GM21423 (cell line): ENCODE data around the gene PDGFB.
A peak's percentile ranks its signal among the peaks of the same experiment; 100 is the strongest.

Experiments used
- ATAC-seq: cut with Tn5 transposase; IDR thresholded peaks from one replicate; pipeline ENCODE4 v1.9.1; 2021; ENCODE audit warnings: mild to moderate bottlenecking, moderate library complexity; ENCODE audit not compliant: unreplicated experiment

PDGFB gene

DNA sequence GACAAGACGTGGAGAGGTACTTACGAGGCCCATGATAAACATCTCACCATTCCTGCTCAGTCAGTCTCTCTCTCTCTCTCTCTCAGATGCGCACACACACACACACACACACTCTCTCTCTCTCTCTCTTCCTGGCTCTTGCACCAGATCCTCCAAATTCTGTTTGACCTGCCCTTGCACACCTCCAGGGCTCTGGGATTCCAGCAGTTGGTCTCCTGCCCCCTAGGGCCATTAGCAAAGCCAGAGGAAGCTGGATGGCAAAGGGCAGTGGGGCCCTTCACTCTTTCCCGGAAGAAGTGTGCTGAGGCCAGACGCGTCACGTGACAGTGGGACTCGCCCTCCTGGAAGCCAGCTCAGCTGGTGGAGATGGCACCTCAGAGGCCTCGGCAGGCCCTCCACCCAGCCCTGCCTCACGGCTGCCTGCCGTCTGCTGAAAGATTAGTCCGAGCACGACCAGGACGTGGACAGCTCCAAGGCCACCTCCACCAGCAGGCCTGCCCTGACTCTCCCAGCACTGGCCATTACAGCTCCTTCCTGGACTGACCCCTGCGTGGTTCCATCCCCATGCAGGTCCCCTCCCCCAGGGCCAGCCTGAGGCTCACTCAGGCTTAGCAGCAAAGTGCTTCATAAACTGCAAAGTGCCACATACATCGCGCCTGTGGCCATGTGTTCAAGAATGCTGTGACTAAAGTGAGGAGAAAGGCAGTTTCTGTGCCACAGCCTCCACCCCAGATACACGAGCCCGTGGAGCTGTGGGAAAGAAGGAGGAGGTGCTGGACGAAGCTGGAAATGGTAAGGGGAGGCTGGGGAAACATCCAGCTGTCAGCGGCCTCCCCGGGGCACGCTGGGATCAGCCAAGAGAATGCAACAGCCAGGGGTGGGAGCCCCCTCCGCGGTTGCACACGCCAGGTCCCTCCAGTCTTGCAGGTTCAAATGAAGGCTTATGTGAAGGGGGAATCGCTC lies 3.7 kb downstream of the PDGFB start:
- no peak for ATAC-seq

DNA sequence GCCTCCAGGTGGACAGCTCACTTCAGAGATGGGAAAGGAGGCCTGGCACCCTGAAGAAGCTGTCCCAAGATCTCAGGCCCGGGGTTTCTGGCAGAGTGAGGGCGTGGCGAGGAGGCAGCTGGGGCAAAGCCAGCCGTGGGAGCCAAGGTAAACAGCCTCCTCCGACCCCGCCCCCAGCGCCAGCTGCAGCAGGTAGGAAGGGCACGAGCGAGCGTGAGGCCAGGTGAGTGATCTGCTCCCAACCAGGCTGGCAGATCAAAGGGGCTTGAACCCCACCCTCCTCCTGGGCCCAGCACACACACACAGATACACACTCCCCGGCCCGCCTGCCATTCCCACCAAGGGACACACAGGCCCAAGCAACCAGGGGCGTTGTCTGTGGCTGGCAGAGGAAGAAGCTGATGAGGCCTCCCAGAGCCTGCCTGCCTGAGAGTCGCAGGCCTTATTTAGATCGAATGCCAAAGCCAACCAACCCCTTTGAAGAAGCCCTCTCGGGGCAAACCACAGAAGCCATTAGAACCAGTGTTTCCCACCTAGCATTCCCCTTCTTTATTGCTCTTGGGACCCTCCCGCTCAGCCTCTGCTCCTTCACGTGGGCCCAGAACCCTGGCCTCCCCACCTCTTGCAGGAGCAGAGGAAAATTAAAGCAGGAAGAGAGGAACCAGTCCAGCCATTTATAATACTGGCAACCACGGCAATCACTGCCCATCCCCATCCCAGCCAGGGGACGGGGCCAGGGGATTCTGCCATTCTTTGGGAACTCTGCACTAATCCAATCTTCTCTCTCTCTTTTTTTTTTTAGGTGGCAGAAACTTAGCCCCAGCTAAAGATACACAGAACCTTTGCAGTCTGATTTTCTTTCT lies 5.0 kb downstream of the PDGFB start:
- no peak for ATAC-seq

DNA sequence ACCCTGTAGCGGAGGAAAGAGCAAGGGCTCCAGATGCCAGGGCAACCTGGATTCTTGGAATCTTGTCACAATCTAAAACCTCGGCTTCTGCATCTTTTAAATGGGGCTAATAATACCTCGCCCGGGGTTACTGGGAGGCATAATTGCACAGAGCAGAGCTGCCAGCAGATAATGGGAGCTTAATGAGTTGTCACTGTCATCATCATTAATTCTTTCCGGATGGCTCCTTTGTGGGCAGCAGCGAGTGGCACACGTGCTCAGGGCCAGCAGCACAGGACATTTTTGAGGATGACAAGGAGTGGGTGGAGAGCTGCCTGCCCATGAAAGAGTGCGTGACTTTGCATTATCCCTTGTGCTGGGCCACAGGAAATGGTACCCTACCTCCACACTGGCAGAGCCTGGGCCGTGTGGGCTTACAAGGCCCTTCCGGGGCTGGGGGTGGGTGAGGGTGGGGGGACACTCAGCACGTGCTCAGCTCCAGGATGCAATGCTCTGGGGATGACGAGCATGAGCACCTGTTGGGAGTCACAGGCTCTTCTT lies 5.7 kb downstream of the PDGFB start:
- ATAC-seq, result no peak

DNA sequence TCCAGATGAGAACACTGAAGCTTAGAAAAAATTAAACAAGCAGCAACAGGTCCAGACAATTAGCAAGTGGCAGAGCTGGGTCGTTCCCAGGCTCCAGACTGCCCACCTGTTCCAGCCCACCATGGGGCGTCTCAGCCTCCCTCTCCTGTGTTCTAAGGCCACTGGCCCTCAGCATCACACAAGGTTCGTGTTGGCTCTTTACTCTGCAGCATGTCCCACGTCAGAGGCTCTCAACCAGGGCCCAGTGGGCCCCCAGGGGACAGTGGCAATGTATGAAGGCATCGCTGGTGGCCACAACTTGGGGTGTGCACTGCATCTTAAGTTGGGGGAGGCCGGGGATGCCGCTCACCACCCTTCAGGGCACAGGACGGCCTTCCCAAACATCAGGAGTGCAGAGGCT lies 6.2 kb downstream of the PDGFB start:
- ATAC-seq, result no peak

DNA sequence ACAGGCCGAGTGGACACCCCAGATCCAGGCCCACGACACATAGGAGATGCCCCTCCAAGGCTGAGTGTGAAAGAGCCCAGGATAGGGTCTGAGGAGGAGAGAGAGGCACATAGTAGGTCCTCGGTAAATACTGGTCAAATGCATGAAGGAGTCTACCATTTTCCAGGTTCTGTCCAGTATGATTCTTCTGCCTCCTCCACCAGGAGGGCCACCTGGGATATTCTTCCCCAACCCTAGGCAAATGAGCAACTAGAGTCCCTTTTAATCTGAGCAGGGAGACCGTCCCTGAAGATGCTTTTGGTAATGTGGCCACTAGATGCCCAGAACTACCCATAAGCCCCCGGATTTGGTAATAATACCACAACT lies 6.7 kb downstream of the PDGFB start:
- ATAC-seq, result no peak

DNA sequence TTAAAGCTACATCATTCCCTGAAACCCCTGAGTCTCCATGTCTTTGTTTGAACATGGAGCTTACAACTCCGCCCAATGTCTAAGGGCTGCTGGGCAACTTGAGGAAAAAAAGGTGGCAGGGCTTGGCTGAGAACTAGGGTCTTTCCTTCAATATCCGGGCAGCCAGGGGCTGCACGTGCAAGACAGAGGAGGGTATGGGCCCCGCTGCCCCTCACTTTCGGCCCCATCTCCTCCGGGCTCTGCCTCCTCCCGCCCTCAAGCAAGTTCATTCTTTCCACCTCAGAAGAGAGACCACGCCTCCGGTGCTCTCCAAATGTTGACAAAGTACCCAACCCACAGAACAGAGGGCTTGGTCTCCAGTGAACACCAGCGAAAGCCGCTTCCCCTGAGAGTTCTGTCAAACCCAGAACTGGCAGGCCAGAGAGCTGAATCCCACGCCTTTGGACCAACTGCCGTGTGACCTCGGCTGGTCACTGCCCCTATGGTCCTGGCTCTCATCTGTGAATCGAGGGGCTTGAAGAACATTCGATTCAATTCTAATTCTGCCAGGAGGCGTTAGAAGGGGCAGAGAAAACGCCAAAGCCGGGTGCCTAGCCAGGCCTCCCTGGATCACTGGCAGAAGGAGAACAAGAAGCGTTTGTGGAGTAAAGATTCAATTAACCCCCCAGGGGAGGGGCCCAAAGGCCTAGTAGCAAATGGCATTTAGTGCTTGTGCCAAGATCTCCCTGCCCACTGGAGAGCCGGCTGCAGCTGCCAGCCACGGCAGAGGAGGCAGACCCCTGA lies 7.3 kb downstream of the PDGFB start:
- no peak for ATAC-seq

DNA sequence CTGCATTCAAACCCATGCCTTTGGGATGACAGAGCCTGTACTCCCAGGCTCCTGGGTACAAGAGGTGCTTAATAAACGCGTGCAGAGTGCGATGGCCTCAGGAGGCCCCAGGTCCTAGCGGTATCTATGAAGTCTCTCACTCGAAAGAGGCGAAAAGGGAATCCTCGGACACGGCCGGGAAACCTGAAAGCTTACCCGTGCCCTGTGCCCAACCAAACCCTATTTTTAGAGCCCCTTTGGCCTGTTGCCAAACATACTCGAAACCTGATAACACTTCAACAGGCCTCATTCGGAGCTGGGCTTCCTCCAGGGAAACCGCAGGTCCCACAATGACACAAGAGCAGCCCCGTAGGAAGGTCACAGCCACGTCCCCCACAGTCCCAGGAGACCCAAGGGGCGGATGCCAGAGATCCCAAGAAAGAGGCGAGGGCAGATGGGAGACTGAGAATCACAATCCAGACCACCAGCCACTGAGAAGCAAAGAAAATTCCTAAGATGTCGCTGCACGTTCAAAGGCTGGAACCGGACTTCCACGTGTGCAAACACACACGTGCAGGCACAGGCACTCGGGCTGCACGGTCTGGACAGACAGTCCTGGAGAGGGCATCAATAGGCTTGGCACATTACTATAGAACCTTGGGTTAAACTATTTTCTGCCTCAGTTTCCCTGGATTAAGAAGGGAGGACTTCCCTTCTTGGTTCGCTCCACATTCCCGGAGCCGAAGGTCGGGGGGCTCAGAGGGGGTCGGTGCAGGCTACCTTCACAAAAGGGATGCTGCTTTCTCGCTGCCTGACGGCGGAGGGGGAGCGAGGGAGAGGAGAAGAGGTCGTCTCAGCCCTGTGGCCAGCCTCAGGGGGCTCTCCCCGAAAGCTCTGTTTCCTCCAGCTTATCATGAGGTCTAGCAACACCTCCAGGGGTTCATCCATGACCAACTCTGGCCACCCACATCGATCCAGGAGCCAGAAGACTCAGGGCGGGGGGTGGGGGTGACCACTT lies 8.2 kb downstream of the PDGFB start:
- ATAC-seq, result peak; percentile 57

DNA sequence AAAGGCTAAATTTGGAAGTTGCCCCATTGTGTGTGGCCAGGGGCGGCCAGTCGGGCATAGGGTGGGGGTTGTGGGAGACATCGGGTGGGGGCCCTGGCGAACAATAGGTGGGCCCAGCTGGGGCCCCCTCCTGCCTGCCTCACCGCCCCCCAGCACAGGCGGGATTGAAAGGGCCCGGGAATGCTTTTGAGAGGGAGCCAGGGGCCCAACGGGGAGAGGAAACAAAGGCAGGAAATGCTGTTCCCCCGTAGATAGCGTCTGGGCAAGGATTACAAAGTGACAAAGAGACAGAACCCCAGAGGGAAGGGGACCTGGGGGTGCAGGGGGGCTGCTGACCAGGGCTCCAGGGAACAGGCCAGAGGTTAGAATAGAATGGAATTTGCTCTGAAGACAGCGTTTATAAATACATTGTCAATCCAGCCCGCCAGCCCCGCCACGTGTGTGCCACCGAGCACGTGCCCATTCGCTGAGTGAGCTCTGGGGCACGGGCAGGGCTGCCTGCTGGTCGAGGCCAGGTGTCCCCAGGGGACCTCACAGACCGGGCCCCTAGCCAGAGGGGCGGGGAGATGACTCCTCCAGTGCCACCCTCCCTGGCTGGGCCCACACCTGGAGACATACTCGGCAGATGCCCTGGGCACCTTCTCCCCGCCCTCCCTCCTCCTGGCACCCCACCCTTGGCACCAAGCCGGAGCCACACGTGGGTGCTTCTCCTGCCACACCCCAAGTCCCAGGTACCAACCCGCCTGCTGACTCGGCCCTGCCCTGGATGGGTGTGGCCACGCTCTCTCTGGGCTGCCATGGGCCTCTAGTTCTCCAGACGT lies 9.7 kb downstream of the PDGFB start:
- ATAC-seq, result no peak

DNA sequence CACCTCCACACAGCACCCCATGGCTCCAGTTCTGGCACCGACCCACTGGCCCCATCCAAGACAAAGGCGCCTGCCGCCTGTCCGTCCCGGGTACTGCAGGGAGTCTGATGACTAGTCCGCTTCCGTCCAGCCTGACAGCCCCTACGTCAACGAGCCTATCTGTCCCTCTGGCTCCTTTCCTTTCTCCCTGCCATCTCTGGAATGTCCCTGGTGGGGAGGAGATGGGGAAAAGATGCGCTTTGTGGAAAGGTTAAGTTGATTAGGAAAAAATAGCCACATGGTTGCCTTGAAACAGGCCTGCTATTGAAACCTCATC lies 10.4 kb downstream of the PDGFB start:
- ATAC-seq, result no peak

DNA sequence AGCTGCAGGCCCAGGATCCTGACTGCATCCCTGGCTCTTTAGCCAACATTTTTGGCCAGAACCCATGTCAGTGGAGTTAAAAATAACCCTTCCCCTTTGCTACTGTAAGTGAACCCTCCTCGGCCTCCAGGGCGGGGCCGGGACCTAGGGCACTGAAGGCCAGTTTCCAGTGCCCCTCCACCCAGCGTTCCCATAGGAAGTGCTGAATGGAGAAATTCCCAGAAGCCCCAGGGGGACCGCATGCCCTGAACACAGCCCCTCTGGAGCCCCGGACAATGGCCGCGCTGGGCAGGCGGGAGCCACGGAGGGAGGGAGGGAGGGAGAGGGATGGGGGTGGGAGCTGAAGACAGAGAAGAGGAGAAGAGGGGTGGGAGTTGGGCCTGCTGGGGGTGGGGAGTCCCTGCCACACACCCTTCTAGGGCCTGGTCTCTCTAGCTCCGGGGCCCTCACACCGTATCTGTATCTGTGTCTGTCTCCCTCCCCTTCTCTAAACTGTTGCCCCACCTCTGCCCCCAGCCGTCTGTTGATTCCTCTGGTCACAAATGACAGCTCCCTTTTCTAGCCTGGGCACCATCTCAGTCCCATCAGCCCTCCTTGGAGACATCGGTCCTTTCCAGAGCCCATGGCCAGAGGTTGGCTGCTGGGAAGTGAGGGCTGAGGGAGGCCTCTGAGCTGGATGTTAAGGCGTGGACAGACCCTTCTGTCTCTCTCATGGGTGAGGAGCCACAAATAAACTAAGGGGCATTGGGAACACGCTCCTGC lies 10.9 kb downstream of the PDGFB start:
- ATAC-seq, result no peak

DNA sequence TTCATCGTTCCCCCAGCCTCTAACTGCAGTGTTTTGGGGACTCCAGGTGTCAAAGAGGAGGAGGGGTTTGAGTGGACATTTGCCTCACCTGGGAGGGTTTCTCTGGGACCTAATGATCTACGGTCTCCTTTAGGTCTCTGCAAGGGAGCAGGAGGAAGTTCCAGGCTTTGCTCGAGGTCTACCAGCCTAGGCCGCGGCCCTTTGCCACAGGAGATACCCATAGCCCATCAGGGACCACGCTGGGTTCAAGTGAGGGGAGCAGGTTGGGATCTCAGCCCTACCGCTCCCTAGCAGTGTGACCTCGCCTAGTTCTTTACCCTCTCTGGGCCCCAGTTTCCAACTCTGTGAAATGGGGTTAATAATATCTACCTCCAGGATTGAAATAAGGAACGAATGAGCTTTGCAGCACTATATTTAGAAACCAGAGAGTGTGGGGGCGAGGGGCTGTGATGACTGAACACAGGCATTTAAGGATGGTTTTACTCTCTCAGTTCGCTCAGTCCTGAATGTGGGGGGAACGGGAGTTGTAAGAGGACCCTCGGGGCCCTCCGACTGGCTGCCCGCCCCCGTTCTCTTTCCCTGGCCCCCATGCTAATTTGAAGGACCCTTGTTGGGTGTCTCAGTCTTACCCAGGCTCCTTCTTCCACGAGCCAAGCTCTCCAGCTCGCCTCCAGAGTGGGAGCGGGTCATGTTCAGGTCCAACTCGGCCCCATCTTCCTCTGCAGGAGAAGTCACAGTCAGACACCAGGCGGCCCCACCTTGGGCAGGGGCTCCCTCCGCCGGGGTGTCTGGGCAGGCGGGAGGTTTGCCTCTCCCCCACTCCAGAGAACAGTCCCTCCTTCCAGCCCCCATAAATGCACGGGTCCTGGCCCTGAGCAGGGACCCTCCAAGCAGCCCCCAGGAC lies 11.7 kb downstream of the PDGFB start:
- no peak for ATAC-seq

DNA sequence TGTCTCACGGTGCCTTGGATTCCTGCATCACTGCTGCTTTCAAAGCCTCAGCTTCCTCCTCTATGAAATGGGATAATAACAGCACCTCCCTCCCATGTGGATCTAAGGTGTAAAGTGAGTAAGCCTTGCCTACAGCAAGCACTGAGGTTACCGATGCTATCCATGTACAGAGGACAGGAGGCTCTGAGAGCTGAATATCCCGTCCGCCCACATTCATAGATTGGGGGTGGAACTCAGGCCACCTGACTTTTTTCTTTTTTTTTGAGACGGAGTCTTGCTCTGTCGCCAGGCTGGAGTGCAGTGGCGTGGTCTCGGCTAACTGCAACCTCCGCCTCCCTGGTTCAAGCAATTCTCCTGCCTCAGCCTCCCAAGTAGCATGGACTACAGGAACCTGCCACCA lies 12.5 kb downstream of the PDGFB start:
- ATAC-seq, result no peak

DNA sequence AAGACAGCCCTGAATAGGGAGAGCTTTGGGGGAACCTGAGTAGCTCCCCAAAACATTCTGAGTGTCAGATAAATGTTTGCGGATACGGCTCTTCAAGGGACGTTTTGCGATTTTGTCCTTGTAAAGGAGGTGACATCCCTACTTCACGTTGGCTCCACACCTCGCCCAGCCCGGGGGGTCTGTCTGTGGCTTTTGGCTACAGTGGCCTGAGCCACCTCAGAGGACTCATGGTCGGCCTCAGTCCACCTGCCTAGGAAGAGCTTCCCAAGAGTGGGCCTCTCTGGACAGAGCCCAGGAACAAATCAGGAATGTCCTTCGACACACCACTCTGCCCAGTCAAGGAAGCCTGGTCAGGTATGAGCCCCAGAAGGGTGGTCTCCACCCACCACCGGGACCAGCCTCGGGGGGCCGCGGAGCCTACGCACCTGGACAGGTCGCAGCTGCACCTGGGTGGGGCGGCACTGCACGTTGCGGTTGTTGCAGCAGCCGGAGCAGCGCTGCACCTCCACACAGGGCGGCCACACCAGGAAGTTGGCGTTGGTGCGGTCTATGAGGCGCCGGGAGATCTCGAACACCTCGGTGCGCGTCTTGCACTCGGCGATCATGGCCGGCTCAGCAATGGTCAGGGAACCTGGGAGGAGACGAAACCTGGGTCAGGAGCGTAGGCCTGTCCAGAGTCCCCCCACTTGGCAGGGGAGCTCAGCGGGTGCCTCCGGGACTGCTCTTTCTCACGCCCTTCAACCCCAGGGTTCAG lies 13.4 kb downstream of the PDGFB start:
- ATAC-seq, result no peak

DNA sequence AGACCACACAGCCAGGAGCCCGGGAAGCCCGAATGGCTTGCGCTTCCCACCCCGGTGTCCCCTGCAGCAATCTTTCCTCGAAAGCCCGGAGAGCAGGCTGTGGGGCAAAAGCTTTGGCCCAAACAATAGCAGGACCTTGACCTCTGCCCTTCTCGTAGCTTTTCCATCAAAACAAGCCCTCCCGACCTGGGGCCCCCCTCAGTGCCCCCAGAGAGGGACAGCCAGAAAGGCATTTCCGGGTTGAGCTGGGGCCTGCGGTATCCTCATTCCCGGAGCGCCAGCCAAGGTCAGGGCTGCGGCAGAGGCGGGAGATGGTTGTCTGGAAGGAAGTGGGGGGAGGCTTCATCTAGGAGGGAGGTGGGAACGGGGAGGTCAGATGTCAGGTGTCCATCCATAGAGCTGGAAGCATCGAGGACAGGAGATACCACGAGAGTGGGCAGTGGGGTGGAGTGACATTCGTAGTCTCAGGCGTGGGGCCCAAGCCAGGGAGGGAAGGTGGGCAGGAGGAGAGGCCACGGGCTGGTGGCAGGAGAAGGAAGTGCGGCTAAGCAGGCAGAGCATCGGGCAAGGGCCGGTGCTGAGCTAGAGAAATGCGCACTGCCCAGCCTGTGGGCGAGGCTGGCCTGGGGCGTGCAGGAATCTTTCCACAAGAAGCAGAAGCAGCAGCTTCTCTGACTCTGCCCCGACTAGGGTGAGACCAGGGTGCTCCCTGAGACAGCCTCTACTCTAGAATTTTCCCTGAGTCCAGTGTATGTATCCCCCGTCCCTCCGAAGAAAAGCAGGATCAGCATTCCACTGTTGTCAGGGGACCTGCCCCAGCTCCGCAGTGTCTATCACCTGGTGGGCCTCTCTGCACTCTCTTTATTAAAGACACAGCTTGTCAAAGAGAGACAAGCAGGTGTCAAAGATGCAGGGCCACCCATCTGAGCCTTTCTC lies 14.3 kb downstream of the PDGFB start:
- ATAC-seq, result no peak

DNA sequence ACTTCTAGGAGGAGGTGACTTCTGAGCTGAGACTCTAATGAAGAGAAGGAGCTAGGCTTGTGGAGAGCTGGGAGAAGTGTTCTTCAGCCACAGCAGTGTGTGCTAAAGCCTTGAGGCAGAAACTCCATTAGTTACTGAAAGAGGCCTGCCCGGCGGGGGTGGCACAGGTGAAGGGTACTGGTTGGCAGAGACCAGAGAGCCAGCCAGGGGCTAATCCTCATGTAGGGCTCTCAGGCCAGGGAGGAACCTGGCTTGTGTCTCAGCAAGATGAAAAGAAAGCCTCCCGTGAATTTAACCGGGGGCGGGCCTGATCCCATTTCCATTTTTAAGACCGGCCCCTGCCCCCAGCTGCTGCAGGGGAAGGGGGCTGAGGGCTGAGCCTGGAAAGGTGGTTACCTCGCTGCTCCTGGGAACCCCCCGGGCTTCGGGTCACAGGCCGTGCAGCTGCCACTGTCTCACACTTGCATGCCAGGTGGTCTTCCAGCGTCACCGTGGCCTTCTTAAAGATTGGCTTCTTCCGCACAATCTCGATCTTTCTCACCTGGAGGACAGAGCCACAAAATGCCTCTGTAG lies 15.0 kb downstream of the PDGFB start:
- ATAC-seq, result no peak
